Cardiac muscle cell (in vitro differentiated cells and primary cell): ENCODE measurements around the gene DHH. TPM values are rescaled to one million over a fixed set of nuclear protein-coding genes. Genes with fewer than 3 reads are reported as not detected.
A peak's percentile ranks its signal among the peaks of the same experiment; 100 is the strongest.
"Not testable (repeated sequence)": the region's sequence is repeated elsewhere in the genome, so short reads cannot be mapped to it uniquely, and the experiment has no call there.

Experiments used
- DNase-seq, 2 donors: peaks; one replicate each; pipeline versions ENCODE4 v3.0.0 to v3.0.0-alpha.2; 2010 to 2017; ENCODE audit warnings: low read depth in 1 of 2, low spot score in 1 of 2
- H3K27ac ChIP-seq: fragments of 200-600 bp; sonication (generic); 2 replicates; pipeline ENCODE4 v1.5.1; 2016
- H3K27me3 ChIP-seq: fragments of 200-600 bp; sonication (generic); 2 replicates; pipeline ENCODE4 v1.6.0; 2016; ENCODE audit warnings: control low read depth
- H3K36me3 ChIP-seq: fragments of 200-600 bp; sonication (generic); 2 replicates; pipeline ENCODE4 v1.5.1; 2016; ENCODE audit warnings: control low read depth
- H3K4me1 ChIP-seq: fragments of 200-600 bp; sonication (generic); 2 replicates; pipeline ENCODE4 v1.8.1; 2017; ENCODE audit warnings: low read depth, mild to moderate bottlenecking, mixed run types
- H3K4me3 ChIP-seq: fragments of 200-600 bp; sonication (generic); 2 replicates; pipeline ENCODE4 v1.5.1; 2016; ENCODE audit warnings: mild to moderate bottlenecking
- H3K9me3 ChIP-seq: fragments of 200-600 bp; sonication (generic); 2 replicates; pipeline ENCODE4 v1.5.1; 2017; ENCODE audit warnings: low read depth, mild to moderate bottlenecking, control low read depth
- polyA plus RNA-seq: library from polyadenylated mRNA; unstranded; fragments of >200 nt; fragmentation: Nextera tagmentation; extraction: Ambion mirVana; gene quantifications from 2 replicates; pipeline ENCODE4 v1.2.1, GENCODE V29; 2016
- total RNA-seq: library from RNA; depleted of rRNA; stranded (reverse); fragments of >200 nt; gene quantifications from 2 replicates; pipeline ENCODE4 v1.2.3, GENCODE V29; 2016
- TF ChIP-seq, protein P1 (sequence below): IDR thresholded peaks from 2 replicates; pipeline ENCODE4 v1.5.1; 2012; ENCODE audit warnings: low read depth, mild to moderate bottlenecking, low read length

The DHH gene
- total RNA-seq: 0.36 TPM in 1 of 2 replicates, not detected in the other
- polyA plus RNA-seq: not detected in 2 replicates

DNA sequence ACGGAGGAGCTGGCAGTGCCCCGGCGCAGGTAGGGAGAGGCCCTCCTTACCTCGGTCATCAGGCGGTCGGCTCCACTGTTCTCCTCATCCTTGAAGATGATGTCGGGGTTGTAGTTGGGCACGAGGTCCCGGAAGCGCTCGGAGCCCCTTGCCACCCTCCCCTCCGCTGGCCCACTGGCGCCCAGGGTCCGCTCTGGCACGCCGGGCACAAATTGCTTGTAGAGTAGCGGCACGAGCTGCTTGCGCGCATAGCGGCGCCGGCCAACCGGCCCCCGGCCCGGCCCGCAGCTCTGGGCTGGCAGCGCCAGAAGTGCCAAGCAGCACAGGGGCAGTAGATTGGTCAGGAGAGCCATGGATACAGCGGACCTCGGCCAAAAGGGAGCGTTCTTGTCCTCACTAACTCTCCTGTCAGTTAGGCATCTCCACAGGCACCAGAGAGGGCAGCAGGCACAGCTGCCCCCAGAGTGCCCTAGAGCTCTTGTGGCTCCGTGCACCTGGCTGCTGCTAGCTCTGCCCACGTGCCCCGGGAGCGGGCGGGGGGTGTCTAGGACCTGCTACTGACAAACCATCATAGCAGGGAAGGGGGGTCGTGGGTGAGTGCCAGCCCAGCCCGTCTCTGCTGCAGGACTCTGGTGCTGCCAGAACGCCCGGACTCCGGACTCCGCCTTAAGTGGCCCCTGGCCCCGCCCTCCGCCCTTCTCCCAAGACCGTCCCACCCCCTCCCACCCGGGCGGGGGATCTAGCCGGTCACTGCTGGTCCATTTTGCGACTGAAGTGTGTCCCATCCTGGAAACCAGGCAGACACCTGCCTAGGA is at the start of gene DHH:
Gene DHH (minus strand): TSS at position 642 of the 815 bp plus-strand sequence. CDS start 289 bp downstream, at position 353.
- Histone ChIP-seq H3K4me3 (peak within 1 kb of the TSS; percentile 13), H3K4me1 (peaks cover 8% of the 10 kb centered on the region), H3K27ac (no peak within 1 kb of the TSS), H3K27me3 (peaks cover 65% of the 10 kb centered on the region), H3K36me3 (peaks cover 6% of the 10 kb centered on the region), H3K9me3 (no peaks in the 10 kb centered on the region)
- TF ChIP-seq, protein P1, sequence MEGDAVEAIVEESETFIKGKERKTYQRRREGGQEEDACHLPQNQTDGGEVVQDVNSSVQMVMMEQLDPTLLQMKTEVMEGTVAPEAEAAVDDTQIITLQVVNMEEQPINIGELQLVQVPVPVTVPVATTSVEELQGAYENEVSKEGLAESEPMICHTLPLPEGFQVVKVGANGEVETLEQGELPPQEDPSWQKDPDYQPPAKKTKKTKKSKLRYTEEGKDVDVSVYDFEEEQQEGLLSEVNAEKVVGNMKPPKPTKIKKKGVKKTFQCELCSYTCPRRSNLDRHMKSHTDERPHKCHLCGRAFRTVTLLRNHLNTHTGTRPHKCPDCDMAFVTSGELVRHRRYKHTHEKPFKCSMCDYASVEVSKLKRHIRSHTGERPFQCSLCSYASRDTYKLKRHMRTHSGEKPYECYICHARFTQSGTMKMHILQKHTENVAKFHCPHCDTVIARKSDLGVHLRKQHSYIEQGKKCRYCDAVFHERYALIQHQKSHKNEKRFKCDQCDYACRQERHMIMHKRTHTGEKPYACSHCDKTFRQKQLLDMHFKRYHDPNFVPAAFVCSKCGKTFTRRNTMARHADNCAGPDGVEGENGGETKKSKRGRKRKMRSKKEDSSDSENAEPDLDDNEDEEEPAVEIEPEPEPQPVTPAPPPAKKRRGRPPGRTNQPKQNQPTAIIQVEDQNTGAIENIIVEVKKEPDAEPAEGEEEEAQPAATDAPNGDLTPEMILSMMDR: no peak
- DNase-seq: peak; percentile 16 to 60

DNA sequence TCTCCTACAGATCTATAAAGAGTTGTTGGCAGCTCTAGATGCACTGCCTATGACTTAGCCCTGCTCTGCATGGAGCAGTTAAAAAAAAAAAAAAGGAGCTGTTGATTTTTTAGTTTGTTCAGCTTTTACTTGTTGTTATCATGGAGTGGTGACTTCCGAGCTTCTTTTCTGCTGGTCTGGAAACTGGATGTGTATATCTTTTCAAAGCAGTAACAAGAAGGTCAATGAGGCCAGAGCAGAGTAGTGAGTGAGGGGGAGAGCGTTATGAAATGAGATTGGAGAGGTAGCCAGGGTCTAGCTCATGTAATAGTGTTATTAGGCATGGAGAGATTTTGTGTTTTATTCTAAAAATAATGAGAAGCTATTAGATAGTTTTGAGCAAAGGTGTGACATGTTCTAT is 49.8 kb upstream of the DHH start:
- Histone ChIP-seq H3K27me3 (no peaks in the 10 kb centered on the region), H3K36me3 (no peaks in the 10 kb centered on the region), H3K9me3 (no peaks in the 10 kb centered on the region), H3K27ac (peak overlapping the region; percentile 19), H3K4me1 (no peaks in the 10 kb centered on the region), H3K4me3 (no peak overlapping the region)
- TF ChIP-seq, protein P1: no peak
- DNase-seq: no peak

DNA sequence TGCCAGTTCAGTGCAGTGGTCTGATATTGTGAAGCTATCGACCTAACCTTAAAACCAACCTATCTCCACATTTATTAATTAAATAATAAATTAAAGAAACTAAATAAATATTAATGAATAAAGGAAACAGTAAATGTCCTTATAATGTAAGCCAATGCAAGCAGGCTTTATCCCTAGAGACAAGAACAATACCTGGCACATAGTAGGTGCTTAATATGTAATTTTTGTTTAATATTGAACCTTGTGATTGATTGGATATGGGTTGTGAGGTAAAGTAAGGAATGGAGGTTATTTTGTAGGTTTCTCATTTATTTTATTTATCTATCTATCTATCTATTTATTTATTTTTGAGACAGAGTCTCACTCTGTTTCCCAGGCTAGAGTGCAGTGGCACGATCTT is 44.4 kb upstream of the DHH start:
- Histone ChIP-seq H3K27me3 (no peaks in the 10 kb centered on the region), H3K4me1 (no peaks in the 10 kb centered on the region), H3K9me3 (no peaks in the 10 kb centered on the region), H3K36me3 (no peaks in the 10 kb centered on the region), H3K27ac (no peak overlapping the region), H3K4me3 (no peak overlapping the region)
- no peak for DNase-seq
- TF ChIP-seq, protein P1: no peak

DNA sequence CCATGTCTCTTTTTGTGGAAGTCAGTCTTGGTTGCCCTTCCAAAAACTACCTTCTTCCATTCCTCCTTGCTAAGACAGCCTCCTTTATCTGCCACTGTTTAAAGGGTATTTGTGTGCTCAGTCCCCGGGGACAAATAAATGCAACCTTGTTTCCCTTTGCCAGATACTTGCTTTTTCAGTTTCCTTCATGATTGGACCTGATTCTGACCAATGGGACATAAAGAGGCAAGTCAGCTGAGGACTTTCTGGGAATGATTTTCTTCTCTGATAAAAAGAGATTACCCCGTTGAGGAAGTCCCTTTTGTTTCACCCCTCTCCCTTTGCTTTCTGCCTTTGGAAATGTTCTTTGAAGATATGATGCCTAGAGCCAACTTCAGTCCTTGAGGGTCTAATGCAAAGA is 44.0 kb upstream of the DHH start:
- Histone ChIP-seq H3K36me3 (no peaks in the 10 kb centered on the region), H3K27me3 (no peaks in the 10 kb centered on the region), H3K27ac (no peak overlapping the region), H3K4me3 (no peak overlapping the region), H3K4me1 (peaks cover 1% of the 10 kb centered on the region), H3K9me3 (no peaks in the 10 kb centered on the region)
- peak in 1 of 2 donors; percentile 35 for DNase-seq
- TF ChIP-seq, protein P1: no peak

DNA sequence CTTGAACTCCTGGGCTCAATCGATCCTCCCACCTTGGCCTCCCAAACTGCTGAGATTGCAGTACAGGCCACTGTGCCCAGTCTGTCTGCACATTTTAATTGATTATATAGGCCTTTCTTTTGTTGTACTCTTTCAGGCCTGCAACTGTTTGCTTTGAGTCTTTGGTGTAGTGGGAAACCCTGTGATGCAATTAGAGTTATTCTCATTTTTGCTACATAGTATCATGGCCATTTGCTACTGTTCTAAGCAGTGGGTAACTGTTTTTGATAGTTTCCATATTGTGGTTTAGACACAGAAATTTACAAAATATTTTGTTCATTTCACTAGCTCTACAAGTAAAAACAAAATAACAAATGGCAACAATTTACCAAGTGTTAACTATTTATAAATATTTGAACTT is 42.9 kb upstream of the DHH start:
- Histone ChIP-seq H3K27me3 (no peaks in the 10 kb centered on the region), H3K9me3 (no peaks in the 10 kb centered on the region), H3K4me1 (peaks cover 10% of the 10 kb centered on the region), H3K36me3 (no peaks in the 10 kb centered on the region), H3K27ac (no peak overlapping the region), H3K4me3 (no peak overlapping the region)
- no peak for DNase-seq
- TF ChIP-seq, protein P1: no peak

DNA sequence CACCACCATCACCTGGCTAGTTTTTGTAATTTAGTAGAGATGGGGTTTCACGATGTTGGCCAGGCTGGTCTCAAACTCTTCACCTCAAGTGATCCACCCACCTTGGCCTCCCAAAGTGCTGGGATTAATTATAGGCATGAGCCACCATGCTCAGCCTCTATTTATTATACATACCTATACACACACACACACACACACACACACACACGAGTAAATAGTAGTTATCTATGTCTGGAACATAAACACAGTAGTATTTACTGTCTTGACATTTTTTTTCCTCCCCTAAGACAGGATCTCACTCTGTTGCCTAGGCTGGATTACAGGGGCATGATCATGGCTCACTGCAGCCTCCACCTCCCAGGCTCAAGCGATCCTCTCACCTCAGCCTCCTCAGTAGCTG is 42.4 kb upstream of the DHH start:
- not testable (repeated sequence) for H3K27me3 ChIP-seq, H3K4me3 ChIP-seq, H3K9me3 ChIP-seq, DNase-seq, H3K27ac ChIP-seq, H3K36me3 ChIP-seq
- peaks cover 15% of the 10 kb centered on the region for H3K4me1 ChIP-seq
